Heart right ventricle (tissue), 16 donors: ENCODE results near the gene CDK6. TPM values are rescaled to one million over a fixed set of nuclear protein-coding genes. Genes with fewer than 3 reads are reported as not detected.

Experiments
- ATAC-seq, 8 donors: fragments of 200-7000 bp; cut with Tn5 transposase; one replicate each; pipeline ENCODE4 v1.9.1; 2020; ENCODE audit warnings: mild to moderate bottlenecking in 8 of 8, moderate library complexity in 8 of 8, moderate number of reproducible peaks in 1 of 8
- DNase-seq, 2 donors: peaks; one replicate each; pipeline ENCODE4 v3.0.0-alpha.2; 2020
- H3K27ac ChIP-seq, 10 donors: fragments of 200-600 bp; sonication (generic) in 2 of 10; one replicate each; pipeline versions ENCODE4 v1.5.0 to v1.8.0; 2020 to 2022; ENCODE audit warnings: mild to moderate bottlenecking in 3 of 10
- H3K27me3 ChIP-seq, 7 donors: fragments of 200-600 bp; one replicate each; pipeline ENCODE4 v1.8.0; 2021 to 2022; ENCODE audit warnings: mild to moderate bottlenecking in 2 of 7
- H3K36me3 ChIP-seq, 9 donors: fragments of 200-600 bp; sonication (generic) in 1 of 9; one replicate each; pipeline versions ENCODE4 v1.5.0 to v1.8.0; 2020 to 2022; ENCODE audit warnings: mild to moderate bottlenecking in 2 of 9
- H3K4me1 ChIP-seq, 9 donors: fragments of 200-600 bp; sonication (generic) in 1 of 9; one replicate each; pipeline versions ENCODE4 v1.5.0 to v1.8.0; 2020 to 2022; ENCODE audit warnings: mild to moderate bottlenecking in 4 of 9
- H3K4me3 ChIP-seq, 10 donors: fragments of 200-600 bp; sonication (generic) in 2 of 10; one replicate each; pipeline versions ENCODE4 v1.5.0 to v1.8.0; 2020 to 2022; ENCODE audit warnings: mild to moderate bottlenecking in 7 of 10, moderate library complexity in 2 of 10
- H3K9me3 ChIP-seq, 11 donors: fragments of 200-600 bp in 10 of 11; sonication (generic) in 2 of 11; one replicate each; pipeline versions ENCODE4 v1.5.0 to v1.8.0; 2013 to 2022; ENCODE audit warnings: mild to moderate bottlenecking in 2 of 11, control low read depth in 1 of 11, moderate library complexity in 1 of 11
- CTCF ChIP-seq, 9 donors: fragments of 200-600 bp; sonication (generic) in 2 of 9; IDR thresholded peaks; one replicate each; pipeline versions ENCODE4 v1.5.0 to v1.8.0; 2021 to 2022; ENCODE audit warnings: antibody characterized with exemption in 9 of 9, mild to moderate bottlenecking in 5 of 9, moderate library complexity in 1 of 9
- WGBS, 2 donors: extraction: QIAGEN DNeasy Blood & Tissue Kit; methylation state at CpG; one replicate each; pipeline ENCODE4 v1.1.7; 2013; ENCODE audit warnings: inconsistent platforms in 1 of 2; 5-methylcytosine and 5-hydroxymethylcytosine counted together
- intact Hi-C, 10 donors: fragments of 100-400 bp; cut with DNase I; formaldehyde crosslinking; loops; one replicate each; pipeline versions ENCODE4 v1.11.1 to v1.14.2; 2022
- polyA plus RNA-seq, 2 donors: library from polyadenylated mRNA; stranded (reverse); fragments of 200-250 nt; gene quantifications; one replicate each; pipeline ENCODE4 v1.2.3, GENCODE V29; 2013
- total RNA-seq, 10 donors: library from RNA; stranded (reverse); fragmentation: NEBNext Ultra II Directional in 3 of 10; extraction: Animal tissue kit (Norgen Biotek cat#: 25700) in 3 of 10; gene quantifications; one replicate each; pipeline versions ENCODE4 v1.2.1 to v1.2.4, GENCODE V29; 2021 to 2023
- donor health status: Arrhythmogenic right ventricular cardiomyopathy.
- donor health status: ischemic (EF 13 %, LVEDD 7.1; RV severe dilation, severe dysfunction).
- donor health status: healthy with polysubstance abuse.
- donor health status: DM: no; HTN: yes; CAD: no.
- donor health status: DM: no; HTN: no; CAD: no.
- donor health status: ischemic (EF 25% LVEDD 6.9; RV normal size, moderate dysfunction).
- donor health status: ischemic (EF 25% LVEDD 5.7; RV mildly dilated, moderate dysfunction).
- donor health status: healthy.
- donor health status: DM: yes; HTN: yes; CAD: no.
- donor health status: Ischemic cardiomyopathy.
- donor health status: ischemic (EF 35%, LVEDD 5.7; RV mildly dilated, moderate dysfunction).
- donor health status: nonischemic (EF 11% LVEDD 7.7; RV severe dilation, severe dysfunction).
- donor health status: DM: yes; HTN: yes; CAD: no.
- donor health status: PGD.
- donor health status: ischemic (EF 29% LVEDD 5.4; RV normal size, mild dysfunction).
- donor health status: nonischemic (EF 23%, LVEDD 6.1; RV moderate dilation, normal function).

The CDK6 gene
- total and polyA plus RNA-seq, 12 donors, result 2.6 to 31.5 (median 16.4) TPM

DNA sequence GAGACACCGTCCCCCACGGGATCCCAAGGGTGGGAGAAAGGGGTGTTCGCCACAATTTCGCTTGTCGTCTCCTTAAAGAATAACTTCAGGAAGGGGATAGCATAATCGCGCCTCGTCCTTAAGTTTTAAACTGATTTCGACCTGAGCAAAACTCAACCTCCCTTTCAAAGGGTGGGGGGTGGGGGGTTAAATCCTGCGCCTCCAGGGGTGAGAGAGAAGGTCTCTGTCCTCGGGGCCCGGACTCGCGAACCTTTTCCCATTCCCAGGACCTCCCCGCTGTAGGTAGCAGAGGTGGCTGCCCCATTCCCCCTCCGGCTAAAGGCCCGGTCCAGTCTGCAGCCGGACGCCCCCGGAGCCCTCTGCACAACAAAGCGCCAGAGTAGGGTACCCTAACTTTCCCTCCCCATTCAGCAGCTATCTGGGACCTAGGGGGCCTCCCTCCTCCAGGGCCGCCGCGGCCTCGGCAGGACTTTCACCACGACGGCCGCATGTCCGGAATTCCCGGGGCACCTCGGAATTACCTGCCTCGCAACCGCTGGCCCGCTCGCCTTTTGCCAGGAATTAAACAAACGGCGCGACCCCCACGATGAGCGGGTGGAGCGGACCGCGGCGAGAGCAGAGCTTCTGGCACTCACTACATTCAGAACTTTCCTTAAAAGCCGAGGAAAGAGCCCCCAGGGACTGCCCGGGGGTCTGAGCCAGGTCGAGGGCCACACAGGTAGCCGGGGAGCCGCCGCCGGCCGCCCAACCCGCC is 1.7 kb downstream of the CDK6 start:
- Histone ChIP-seq H3K36me3 (no peaks in the 10 kb centered on the region), H3K9me3 (no peaks in the 10 kb centered on the region), H3K27ac (peak overlapping the region; percentile 86 to 98 (median 92)), H3K4me3 (peak overlapping the region; percentile 71 to 95 (median 88)), H3K27me3 (no peaks in the 10 kb centered on the region), H3K4me1 (peaks cover 0 to 39% (median 34%) of the 10 kb centered on the region in 9 donors)
- DNase-seq, result peak; percentile 14 to 20
- WGBS, 2 donors, result 0% methylated on average over 52 to 53 of the region's 53 CpGs
- no peak for TF ChIP-seq CTCF (IDR thresholded peaks at IDR 0.05)
- peak in 1 of 8 donors; percentile 1 for ATAC-seq
- intact Hi-C loops, result loop anchor here (2.0 to 10.0 kb wide), 11 partner anchors 50 to 218 kb away; no protein-coding TSS in a partner anchor

GRCh38 chr7:92833766-92834506 is 2.4 kb downstream of the CDK6 start:
- no peaks in the 10 kb centered on the region for H3K36me3 ChIP-seq
- peak overlapping the region; percentile 86 to 98 (median 92) for H3K27ac ChIP-seq
- H3K4me1 ChIP-seq, result peaks cover 0 to 46% (median 41%) of the 10 kb centered on the region in 9 donors
- ATAC-seq, result peak; percentile 81 to 92 (median 86)
- H3K9me3 ChIP-seq, result no peaks in the 10 kb centered on the region
- TF ChIP-seq CTCF (IDR thresholded peaks at IDR 0.05), result peak in 7 of 9 donors; percentile 24 to 59 (median 39)
- peak overlapping the region; percentile 71 to 95 (median 88) for H3K4me3 ChIP-seq
- no peaks in the 10 kb centered on the region for H3K27me3 ChIP-seq
- intact Hi-C loops, result loop anchor here (1.0 to 10.0 kb wide), 14 partner anchors 49 to 213 kb away; no protein-coding TSS in a partner anchor
- DNase-seq, result peak; percentile 86
- 0 to 1% methylated on average over 54 of the region's 54 CpGs for WGBS, 2 donors

- peak; percentile 85 to 87 for DNase-seq
- Histone ChIP-seq H3K36me3 (no peaks in the 10 kb centered on the region), H3K27me3 (no peaks in the 10 kb centered on the region), H3K9me3 (no peaks in the 10 kb centered on the region), H3K27ac (peak overlapping the region; percentile 86 to 98 (median 92)), H3K4me3 (peak overlapping the region; percentile 71 to 95 (median 88)), H3K4me1 (peaks cover 0 to 51% (median 47%) of the 10 kb centered on the region in 9 donors)
- WGBS, 2 donors, result 0% methylated on average over 81 to 83 of the region's 83 CpGs
- peak; percentile 74 to 90 (median 89) for TF ChIP-seq CTCF (IDR thresholded peaks at IDR 0.05)
- intact Hi-C loops, result loop anchor here (1.0 to 10.0 kb wide), 13 partner anchors 48 to 212 kb away; no protein-coding TSS in a partner anchor
- ATAC-seq, result peak; percentile 73 to 91 (median 80)
Observed at GRCh38 chr7:92833024-92833765, 3.2 kb downstream of the CDK6 start.
